Neutrophil (primary cell): ENCODE results near the gene CRABP2.

Source experiments
- H3K27ac ChIP-seq: fragments of 200-600 bp; sonication (generic); 2 replicates; pipeline ENCODE4 v1.5.1; 2016; ENCODE audit warnings: mild to moderate bottlenecking, moderate library complexity
- H3K27me3 ChIP-seq: fragments of 200-600 bp; sonication (generic); 2 replicates; pipeline ENCODE4 v1.6.0; 2016; ENCODE audit warnings: mild to moderate bottlenecking
- H3K36me3 ChIP-seq: fragments of 200-600 bp; sonication (generic); 2 replicates; pipeline ENCODE4 v1.5.1; 2017
- H3K4me1 ChIP-seq, 2 experiments: fragments of 200-600 bp in 1 of 2; sonication (generic) in 1 of 2; 1 replicate in 1 of 2; 2 replicates in 1 of 2; pipeline versions ENCODE4 v1.5.1 to v1.6.1; 2013 to 2016; ENCODE audit warnings: low read depth in 1 of 2, low read length in 1 of 2, mild to moderate bottlenecking in 1 of 2, moderate library complexity in 1 of 2; ENCODE audit not compliant: control insufficient read depth in 1 of 2, insufficient read depth in 1 of 2
- H3K4me3 ChIP-seq, 2 experiments: fragments of 200-600 bp in 1 of 2; sonication (generic) in 1 of 2; 1 replicate in 1 of 2; 2 replicates in 1 of 2; pipeline ENCODE4 v1.5.1; 2013 to 2016; ENCODE audit warnings: low read depth in 1 of 2, low read length in 1 of 2, mild to moderate bottlenecking in 1 of 2, moderate library complexity in 1 of 2
- H3K9me3 ChIP-seq: fragments of 200-600 bp; sonication (generic); 2 replicates; pipeline ENCODE4 v1.5.1; 2016
- CTCF ChIP-seq: fragments of 200-600 bp; sonication (generic); IDR thresholded peaks from 2 replicates; pipeline ENCODE4 v1.5.1; 2016; ENCODE audit warnings: antibody characterized with exemption

The CRABP2 gene

DNA sequence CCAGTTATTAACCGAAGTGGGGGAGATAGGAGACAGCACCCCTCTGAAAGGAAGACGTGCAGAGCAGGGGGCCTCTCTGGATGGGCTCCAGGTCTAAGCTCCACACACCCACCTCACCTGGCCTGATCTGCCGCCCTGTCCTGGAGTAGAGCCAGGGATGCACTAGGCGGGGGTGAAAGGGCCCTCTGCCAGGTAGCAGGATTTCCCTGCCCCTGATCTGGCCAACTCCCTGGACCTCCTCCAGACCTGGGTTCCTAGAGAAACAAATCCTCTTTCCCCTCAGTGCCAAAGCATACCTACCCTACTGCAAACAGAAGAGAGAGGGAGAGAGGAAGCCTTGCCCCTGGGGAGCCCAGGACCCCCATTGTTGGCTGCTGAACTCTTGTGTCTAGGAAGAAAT lies 2.0 kb downstream of the CRABP2 start:
- Histone ChIP-seq H3K4me1 (peaks cover 0 to 11% of the 10 kb centered on the region in 2 experiments), H3K36me3 (no peaks in the 10 kb centered on the region), H3K27ac (no peak overlapping the region), H3K4me3 (no peak overlapping the region), H3K9me3 (no peaks in the 10 kb centered on the region), H3K27me3 (peaks cover 95% of the 10 kb centered on the region)
- no peak for TF ChIP-seq CTCF

- H3K9me3 ChIP-seq = no peaks in the 10 kb centered on the region
- peaks cover 0 to 9% of the 10 kb centered on the region in 2 experiments for H3K4me1 ChIP-seq
- no peak for TF ChIP-seq CTCF
- H3K36me3 ChIP-seq = no peaks in the 10 kb centered on the region
- no peak overlapping the region for H3K4me3 ChIP-seq
- no peak overlapping the region for H3K27ac ChIP-seq
- H3K27me3 ChIP-seq = peaks cover 93% of the 10 kb centered on the region
Measured at GRCh38 chr1:156700736-156701531, 4.4 kb downstream of the CRABP2 start.

DNA sequence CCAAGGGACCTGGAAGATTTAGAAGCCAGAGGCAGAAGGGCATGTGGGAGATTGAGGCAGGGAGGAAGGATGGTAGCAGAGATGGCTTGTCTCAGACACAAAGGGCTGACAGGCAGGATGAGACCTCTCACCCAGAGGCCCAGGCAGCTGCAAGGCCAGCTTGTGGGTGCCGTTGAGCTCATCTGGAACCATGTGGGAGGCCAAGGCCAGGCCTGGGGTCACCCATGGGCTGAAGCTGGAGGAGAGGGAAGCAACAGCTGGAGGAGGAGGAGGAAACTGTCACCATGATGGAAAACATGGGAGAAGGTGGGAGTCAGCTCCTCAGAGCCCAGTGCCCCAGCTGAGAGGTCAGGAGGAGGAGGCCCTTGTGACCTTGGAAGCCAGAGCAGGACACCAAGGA lies 6.4 kb downstream of the CRABP2 start:
- Histone ChIP-seq H3K27ac (no peak overlapping the region), H3K27me3 (peaks cover 82% of the 10 kb centered on the region), H3K4me3 (no peak overlapping the region), H3K36me3 (no peaks in the 10 kb centered on the region), H3K9me3 (no peaks in the 10 kb centered on the region), H3K4me1 (no peaks in the 10 kb centered on the region)
- TF ChIP-seq CTCF = no peak

DNA sequence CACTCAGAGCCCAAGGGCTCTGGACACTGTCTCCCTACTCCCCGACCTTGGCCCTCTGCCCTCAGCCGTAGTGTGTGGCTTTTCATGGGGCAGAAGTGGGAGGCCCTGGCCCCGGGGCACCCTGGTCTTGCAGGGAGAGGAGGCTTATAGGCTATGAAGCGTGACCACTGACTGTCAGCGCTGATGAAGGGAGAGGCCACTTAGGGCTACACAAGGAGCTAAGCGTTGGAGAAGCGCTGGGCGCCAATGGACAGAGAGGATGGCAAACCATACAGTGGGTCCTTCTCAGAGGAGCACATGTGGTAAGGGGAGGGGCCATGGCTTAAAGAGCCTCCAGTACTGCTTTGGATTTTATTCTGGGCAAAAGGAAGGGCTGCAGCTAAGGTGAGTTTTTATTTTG lies 7.9 kb downstream of the CRABP2 start:
- no peak for TF ChIP-seq CTCF
- Histone ChIP-seq H3K36me3 (no peaks in the 10 kb centered on the region), H3K4me3 (no peak overlapping the region)

GRCh38 chr1:156696755-156697154 lies 8.6 kb downstream of the CRABP2 start:
- no peaks in the 10 kb centered on the region for H3K4me1 ChIP-seq
- peaks cover 82% of the 10 kb centered on the region for H3K27me3 ChIP-seq
- H3K9me3 ChIP-seq = no peaks in the 10 kb centered on the region
- H3K27ac ChIP-seq = no peak overlapping the region
- no peak for TF ChIP-seq CTCF
- H3K4me3 ChIP-seq = no peak overlapping the region
- H3K36me3 ChIP-seq = no peaks in the 10 kb centered on the region

More for the DNA sequence above, 7.9 kb downstream of the CRABP2 start:
- H3K27me3 ChIP-seq = peaks cover 82% of the 10 kb centered on the region
- no peaks in the 10 kb centered on the region for H3K9me3 ChIP-seq
- H3K27ac ChIP-seq = no peak overlapping the region
- no peaks in the 10 kb centered on the region for H3K4me1 ChIP-seq
